ENCODE results near the gene SNAP25.

The SNAP25 gene

DNA sequence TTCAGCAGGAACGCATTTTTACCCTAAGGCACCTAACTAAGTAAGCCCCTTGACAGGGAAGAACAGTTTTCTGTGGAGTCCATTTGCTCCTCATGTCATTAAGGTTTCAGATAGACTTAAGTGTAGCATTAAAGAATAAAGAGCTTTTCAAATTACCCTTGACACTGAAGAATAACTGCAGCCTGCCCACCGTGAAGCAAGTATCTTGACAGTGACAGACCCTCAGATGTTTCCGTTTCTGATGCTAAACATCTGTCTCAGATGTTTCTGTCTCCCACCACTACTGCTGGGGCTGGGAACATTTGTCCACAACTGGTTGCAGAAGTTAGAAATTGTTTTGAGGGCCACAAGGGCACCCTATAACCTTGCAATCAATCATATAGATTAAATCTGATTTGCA, 50.0 kb downstream of the SNAP25 start:
- no peak for DNase-seq (ENCODE audit: low spot score)
- no peak overlapping the region for H3K27ac ChIP-seq
- TF ChIP-seq CTCF (conservative IDR thresholded peaks at IDR 0.05; ENCODE audit: low read depth): no peak
- POLR2A ChIA-PET (ENCODE audit: low non-redundant PET): no interaction called here
- CTCF ChIA-PET: interaction anchor here (0.6 to 1.0 kb wide), 3 partner anchors 77 to 486 kb away, joined by 3 to 4 read pairs (median 3); no protein-coding TSS in a partner anchor

DNA sequence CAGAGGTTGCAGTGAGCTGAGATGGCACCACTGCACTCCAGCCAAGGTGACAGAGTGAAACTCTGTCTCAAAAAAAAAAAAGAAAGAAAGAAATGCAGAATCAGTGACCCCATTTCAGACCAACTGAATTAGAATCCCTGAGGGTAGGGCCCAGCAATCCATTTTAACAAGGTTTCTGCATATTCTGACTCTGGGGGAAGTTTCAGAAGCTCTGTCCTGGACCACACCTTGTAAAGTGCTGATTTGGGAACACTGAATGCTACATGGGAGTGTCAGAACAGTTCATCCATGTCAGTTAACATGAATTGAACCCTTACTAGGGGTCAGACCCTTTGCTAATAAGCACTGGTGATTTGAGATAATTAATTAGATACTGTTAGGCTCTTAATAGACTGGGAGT, 52.0 kb downstream of the SNAP25 start:
- CTCF ChIA-PET: no interaction called here
- no peak for DNase-seq (ENCODE audit: low spot score)
- no peak overlapping the region for H3K27ac ChIP-seq
- POLR2A ChIA-PET (ENCODE audit: low non-redundant PET): interaction anchor here (0.6 kb wide), 1 partner anchor 1083 kb away, joined by 4 read pairs; no protein-coding TSS in a partner anchor
- no peak for TF ChIP-seq CTCF (conservative IDR thresholded peaks at IDR 0.05; ENCODE audit: low read depth)

- no peak for TF ChIP-seq CTCF (conservative IDR thresholded peaks at IDR 0.05; ENCODE audit: low read depth)
- no peak overlapping the region for H3K27ac ChIP-seq
- CTCF ChIA-PET: no interaction called here
- POLR2A ChIA-PET (ENCODE audit: low non-redundant PET): no interaction called here
- no peak for DNase-seq (ENCODE audit: low spot score)
Measured at GRCh38 chr20:10271494-10272219, 53.0 kb downstream of the SNAP25 start.

DNA sequence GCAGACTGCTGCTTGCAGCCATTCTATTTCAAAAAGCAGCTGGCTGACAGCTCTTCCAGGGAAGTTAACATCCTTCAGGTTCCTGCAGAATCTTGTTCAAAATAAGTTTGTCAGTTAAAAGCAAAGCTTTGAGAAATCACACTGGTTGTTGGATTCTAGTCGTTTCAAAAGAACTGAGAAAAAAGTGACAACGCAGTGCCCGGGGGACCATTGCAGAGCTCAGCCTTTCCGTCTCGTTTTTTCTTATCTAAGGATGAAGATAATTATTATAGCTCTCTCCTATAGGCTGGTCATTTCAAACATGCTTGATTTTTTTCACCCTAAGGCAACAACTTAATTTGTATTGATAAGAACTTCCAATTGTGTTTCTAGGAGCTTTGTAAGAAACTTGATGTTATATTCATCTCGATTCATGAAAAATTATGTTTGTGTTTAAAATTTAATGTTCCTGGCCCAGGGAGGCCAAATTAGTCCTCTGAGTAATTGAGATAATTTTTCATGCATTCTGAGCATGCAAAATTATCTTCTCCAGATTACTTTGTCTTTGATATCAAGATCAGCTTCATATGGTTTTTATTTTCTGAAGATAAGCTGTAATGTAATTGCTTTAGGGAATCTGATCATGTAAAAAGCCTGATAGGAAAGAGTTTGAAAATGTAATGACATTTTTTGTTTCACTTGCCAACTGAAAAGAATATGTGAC, 58.4 kb downstream of the SNAP25 start:
- CTCF ChIA-PET: interaction anchor here (0.5 kb wide), 1 partner anchor 1606 kb away, joined by 3 read pairs; no protein-coding TSS in a partner anchor
- DNase-seq (ENCODE audit: low spot score): no peak
- POLR2A ChIA-PET (ENCODE audit: low non-redundant PET): no interaction called here
- H3K27ac ChIP-seq: no peak overlapping the region
- no peak for TF ChIP-seq CTCF (conservative IDR thresholded peaks at IDR 0.05; ENCODE audit: low read depth)

GRCh38 chr20:10277616-10278015, 59.0 kb downstream of the SNAP25 start:
- POLR2A ChIA-PET (ENCODE audit: low non-redundant PET): no interaction called here

DNA sequence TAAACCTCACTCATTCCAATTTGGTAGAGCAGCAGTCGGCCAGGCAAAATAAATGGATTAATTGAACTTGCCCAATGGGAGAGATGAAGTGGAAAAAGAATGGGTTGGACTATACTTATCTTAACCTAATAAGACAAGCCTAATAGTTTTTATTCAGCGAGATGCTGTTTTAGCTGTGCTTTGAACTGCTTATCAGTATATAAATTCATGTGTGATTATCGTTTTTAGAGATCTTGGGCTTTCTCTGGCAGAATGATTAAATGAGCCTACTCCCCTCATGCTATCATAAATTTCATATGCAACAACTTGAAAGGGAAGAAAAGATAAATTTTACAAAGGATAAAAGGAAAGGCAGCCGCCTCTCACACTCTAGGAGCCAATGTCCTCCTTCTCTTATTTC, 59.8 kb downstream of the SNAP25 start:
- TF ChIP-seq CTCF (conservative IDR thresholded peaks at IDR 0.05; ENCODE audit: low read depth): no peak
- no peak for DNase-seq (ENCODE audit: low spot score)
- ChIA-PET CTCF (interaction anchor here (0.6 kb wide), 1 partner anchor 109 kb away, joined by 3 read pairs; no protein-coding TSS in a partner anchor), POLR2A (ENCODE audit: low non-redundant PET) (no interaction called here)
- H3K27ac ChIP-seq: no peak overlapping the region

More at GRCh38 chr20:10277616-10278015, 59.0 kb downstream of the SNAP25 start:
- no peak overlapping the region for H3K27ac ChIP-seq
- CTCF ChIA-PET: no interaction called here
- TF ChIP-seq CTCF (conservative IDR thresholded peaks at IDR 0.05; ENCODE audit: low read depth): no peak
- DNase-seq (ENCODE audit: low spot score): no peak

Data from RWPE1 (cell line).